Esophagus squamous epithelium (tissue), 4 donors: ENCODE data around the gene BANF2.

ENCODE experiments used
- CTCF ChIP-seq, 6 experiments: fragments of 450-650 bp in 4 of 6; fragments of 200-600 bp in 2 of 6; sonication (generic) in 2 of 6; IDR thresholded peaks; one replicate each; pipeline ENCODE4 v1.5.1; 2016 to 2019; ENCODE audit warnings: antibody characterized with exemption in 6 of 6, mild to moderate bottlenecking in 4 of 6, moderate library complexity in 4 of 6
- POLR2A ChIP-seq, 4 donors: fragments of 450-650 bp; IDR thresholded peaks; one replicate each; pipeline ENCODE4 v1.6.1; 2017; ENCODE audit warnings: antibody characterized with exemption in 4 of 4, mild to moderate bottlenecking in 4 of 4, moderate library complexity in 3 of 4

- TF ChIP-seq CTCF (IDR thresholded peaks at IDR 0.05) = no peak
- no peak for TF ChIP-seq POLR2A (IDR thresholded peaks at IDR 0.05)
These were observed 41.5 kb downstream of the BANF2 start for GRCh38 chr20:17741220-17741619.
